Parathyroid adenoma (tissue), 2 donors: ENCODE results near the gene GOLGA3.
"Not testable (repeated sequence)": the region's sequence is repeated elsewhere in the genome, so short reads cannot be mapped to it uniquely, and the experiment has no call there.

ENCODE experiments used
- H2AFZ ChIP-seq: fragments of 300-600 bp; sonication (generic); one replicate; pipeline ENCODE4 v1.7.0; 2017; ENCODE audit warnings: antibody characterized with exemption, mild to moderate bottlenecking
- H3K27ac ChIP-seq: fragments of 300-600 bp; sonication (generic); one replicate; pipeline ENCODE4 v1.7.0; 2017
- H3K27me3 ChIP-seq: fragments of 300-600 bp; sonication (generic); one replicate; pipeline ENCODE4 v1.7.0; 2017; ENCODE audit warnings: low read length; ENCODE audit not compliant: control insufficient read depth, insufficient read depth
- H3K36me3 ChIP-seq: fragments of 300-600 bp; sonication (generic); one replicate; pipeline ENCODE4 v1.7.0; 2017; ENCODE audit warnings: low read length; ENCODE audit not compliant: control insufficient read depth, insufficient read depth
- H3K4me1 ChIP-seq: fragments of 300-600 bp; sonication (generic); one replicate; pipeline ENCODE4 v1.7.0; 2017; ENCODE audit warnings: control low read depth
- H3K4me2 ChIP-seq: fragments of 300-600 bp; sonication (generic); one replicate; pipeline ENCODE4 v1.7.0; 2017; ENCODE audit warnings: low read length
- H3K4me3 ChIP-seq: fragments of 300-600 bp; sonication (generic); one replicate; pipeline ENCODE4 v1.7.0; 2017; ENCODE audit warnings: low read depth, low read length
- H3K79me2 ChIP-seq: fragments of 300-600 bp; sonication (generic); one replicate; pipeline ENCODE4 v1.7.0; 2017; ENCODE audit warnings: control low read depth
- H3K9ac ChIP-seq: fragments of 300-600 bp; sonication (generic); one replicate; pipeline ENCODE4 v1.7.0; 2017; ENCODE audit warnings: mild to moderate bottlenecking
- H3K9me3 ChIP-seq: fragments of 300-600 bp; sonication (generic); one replicate; pipeline ENCODE4 v1.7.0; 2017; ENCODE audit warnings: low read length; ENCODE audit not compliant: control insufficient read depth
- TF ChIP-seq, protein P1 (sequence below): fragments of 300-600 bp; sonication (generic); IDR thresholded peaks from one replicate; pipeline ENCODE4 v1.7.0; 2017; ENCODE audit warnings: antibody characterized with exemption, mild to moderate bottlenecking
- donor health status: primary hyperparathyroidism.

GOLGA3 gene

DNA sequence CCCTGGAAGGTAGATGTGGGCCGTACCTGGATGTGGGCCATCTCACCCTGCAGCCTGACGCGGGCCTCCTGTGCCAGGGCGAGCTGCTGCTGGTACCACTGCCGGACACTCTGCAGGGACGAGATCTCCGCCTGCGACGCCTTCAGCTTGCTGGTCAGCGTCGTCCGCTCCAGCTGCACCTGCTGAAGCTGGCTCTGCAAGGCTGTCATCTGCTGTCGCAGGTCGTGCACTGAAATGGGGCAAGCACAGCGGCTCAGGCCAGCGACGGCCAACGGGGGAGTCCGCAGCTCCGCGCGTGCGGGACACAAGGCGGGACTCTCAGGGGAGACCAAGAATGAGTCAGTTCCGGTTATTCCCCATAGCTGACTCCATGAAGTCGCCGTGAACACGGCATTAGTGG lies 26.9 kb downstream of the GOLGA3 start:
- Histone ChIP-seq H3K9ac (no peak overlapping the region), H3K9me3 (no peaks in the 10 kb centered on the region), H3K4me1 (no peaks in the 10 kb centered on the region), H3K4me3 (no peak overlapping the region), H3K27me3 (no peaks in the 10 kb centered on the region), H3K79me2 (peaks cover 18% of the 10 kb centered on the region), H3K36me3 (no peaks in the 10 kb centered on the region), H3K27ac (no peak overlapping the region), H3K4me2 (no peak overlapping the region), H2AFZ (no peak overlapping the region)
- TF ChIP-seq, protein P1, sequence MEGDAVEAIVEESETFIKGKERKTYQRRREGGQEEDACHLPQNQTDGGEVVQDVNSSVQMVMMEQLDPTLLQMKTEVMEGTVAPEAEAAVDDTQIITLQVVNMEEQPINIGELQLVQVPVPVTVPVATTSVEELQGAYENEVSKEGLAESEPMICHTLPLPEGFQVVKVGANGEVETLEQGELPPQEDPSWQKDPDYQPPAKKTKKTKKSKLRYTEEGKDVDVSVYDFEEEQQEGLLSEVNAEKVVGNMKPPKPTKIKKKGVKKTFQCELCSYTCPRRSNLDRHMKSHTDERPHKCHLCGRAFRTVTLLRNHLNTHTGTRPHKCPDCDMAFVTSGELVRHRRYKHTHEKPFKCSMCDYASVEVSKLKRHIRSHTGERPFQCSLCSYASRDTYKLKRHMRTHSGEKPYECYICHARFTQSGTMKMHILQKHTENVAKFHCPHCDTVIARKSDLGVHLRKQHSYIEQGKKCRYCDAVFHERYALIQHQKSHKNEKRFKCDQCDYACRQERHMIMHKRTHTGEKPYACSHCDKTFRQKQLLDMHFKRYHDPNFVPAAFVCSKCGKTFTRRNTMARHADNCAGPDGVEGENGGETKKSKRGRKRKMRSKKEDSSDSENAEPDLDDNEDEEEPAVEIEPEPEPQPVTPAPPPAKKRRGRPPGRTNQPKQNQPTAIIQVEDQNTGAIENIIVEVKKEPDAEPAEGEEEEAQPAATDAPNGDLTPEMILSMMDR = no peak

DNA sequence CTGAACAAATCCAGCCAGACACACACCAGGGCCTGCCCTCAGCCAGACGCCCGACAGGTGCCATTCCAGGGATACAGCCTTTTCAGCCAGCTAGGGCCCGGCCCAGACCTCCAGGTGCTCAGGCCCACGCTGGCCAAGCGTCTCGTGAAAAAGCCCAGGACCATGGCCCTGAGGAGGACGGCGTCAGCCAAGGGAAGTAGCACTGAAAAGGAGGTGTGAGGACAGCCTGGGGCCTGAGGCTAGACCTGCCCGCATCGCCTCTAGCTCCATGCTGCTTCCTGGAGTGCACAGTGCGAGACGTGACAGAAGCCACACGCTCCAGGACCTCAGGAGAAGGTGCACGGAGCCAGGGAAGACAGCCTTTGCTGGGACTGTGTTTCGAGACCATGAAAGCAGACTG lies 29.8 kb downstream of the GOLGA3 start:
- no peaks in the 10 kb centered on the region for H3K4me1 ChIP-seq
- no peak overlapping the region for H3K4me3 ChIP-seq
- TF ChIP-seq, protein P1 = no peak
- H3K36me3 ChIP-seq = no peaks in the 10 kb centered on the region
- H2AFZ ChIP-seq = no peak overlapping the region
- no peaks in the 10 kb centered on the region for H3K27me3 ChIP-seq
- H3K27ac ChIP-seq = no peak overlapping the region
- no peak overlapping the region for H3K9ac ChIP-seq
- H3K79me2 ChIP-seq = peaks cover 4% of the 10 kb centered on the region
- H3K4me2 ChIP-seq = no peak overlapping the region
- no peaks in the 10 kb centered on the region for H3K9me3 ChIP-seq

DNA sequence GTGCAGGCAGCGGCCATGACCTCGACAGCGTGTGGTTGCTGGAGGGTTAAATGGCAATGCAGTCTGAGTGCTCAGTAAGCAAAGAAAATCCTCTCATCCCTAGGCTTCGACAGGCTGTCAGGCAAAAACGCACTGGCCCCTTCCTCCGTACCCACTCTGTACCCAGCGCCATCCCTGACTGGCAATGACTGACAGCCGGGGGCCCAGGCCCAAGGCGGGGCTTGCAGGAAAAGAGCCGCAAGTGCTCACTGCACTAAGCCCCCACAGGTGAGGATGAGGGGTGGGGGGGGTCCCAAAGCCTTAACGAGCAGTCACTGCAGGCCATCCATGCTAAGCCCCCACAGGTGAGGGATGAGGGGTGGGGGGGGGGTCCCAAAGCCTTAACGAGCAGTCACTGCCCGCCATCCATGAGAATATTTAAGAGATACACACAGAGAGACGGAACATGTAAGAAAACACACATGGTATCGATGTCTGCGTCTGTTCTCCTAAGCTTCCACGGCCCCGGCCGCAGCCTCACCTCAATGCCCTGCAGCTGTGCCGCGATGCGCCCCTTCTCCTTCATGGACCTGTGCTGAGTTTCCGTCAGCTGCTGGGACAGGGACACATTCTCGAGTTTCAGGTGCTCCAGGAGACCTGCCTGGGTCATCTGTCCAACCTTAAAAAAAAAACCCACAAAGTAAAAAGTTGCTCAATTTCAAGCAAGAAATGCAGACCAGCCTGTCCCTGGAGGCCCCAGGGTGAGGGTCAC lies 30.7 kb downstream of the GOLGA3 start:
- H3K9me3 ChIP-seq = no peaks in the 10 kb centered on the region
- H3K27ac ChIP-seq = no peak overlapping the region
- H3K9ac ChIP-seq = no peak overlapping the region
- TF ChIP-seq, protein P1 = no peak
- no peaks in the 10 kb centered on the region for H3K27me3 ChIP-seq
- no peaks in the 10 kb centered on the region for H3K4me1 ChIP-seq
- H3K4me3 ChIP-seq = no peak overlapping the region
- H3K79me2 ChIP-seq = peaks cover 7% of the 10 kb centered on the region
- H2AFZ ChIP-seq = no peak overlapping the region
- no peaks in the 10 kb centered on the region for H3K36me3 ChIP-seq
- no peak overlapping the region for H3K4me2 ChIP-seq

DNA sequence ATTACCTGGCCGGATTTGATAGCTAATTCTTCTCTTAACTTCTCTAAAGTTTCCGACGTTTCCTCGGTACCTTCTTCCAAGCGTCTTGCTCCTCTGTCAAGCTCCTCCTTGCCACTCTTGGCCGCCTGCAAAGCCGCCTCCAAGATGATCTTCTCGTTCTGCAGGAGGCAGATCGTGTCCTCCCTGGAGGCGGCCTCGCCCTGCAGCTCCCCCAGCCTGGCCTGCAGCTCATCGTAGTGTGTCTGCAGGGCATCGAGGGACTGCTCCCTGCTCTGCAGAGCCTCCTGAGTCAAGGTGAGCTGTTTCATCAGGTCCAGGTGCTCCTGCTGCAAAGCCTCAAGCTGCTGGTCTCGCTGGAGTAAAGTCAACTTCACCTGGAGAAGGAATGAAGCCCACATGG lies 32.8 kb downstream of the GOLGA3 start:
- H3K9me3 ChIP-seq = no peaks in the 10 kb centered on the region
- peaks cover 9% of the 10 kb centered on the region for H3K79me2 ChIP-seq
- H3K27me3 ChIP-seq = no peaks in the 10 kb centered on the region
- H3K9ac ChIP-seq = no peak overlapping the region
- H3K4me2 ChIP-seq = no peak overlapping the region
- H3K36me3 ChIP-seq = no peaks in the 10 kb centered on the region
- no peak overlapping the region for H3K4me3 ChIP-seq
- no peak overlapping the region for H2AFZ ChIP-seq
- H3K4me1 ChIP-seq = no peaks in the 10 kb centered on the region
- no peak overlapping the region for H3K27ac ChIP-seq
- TF ChIP-seq, protein P1 = no peak

DNA sequence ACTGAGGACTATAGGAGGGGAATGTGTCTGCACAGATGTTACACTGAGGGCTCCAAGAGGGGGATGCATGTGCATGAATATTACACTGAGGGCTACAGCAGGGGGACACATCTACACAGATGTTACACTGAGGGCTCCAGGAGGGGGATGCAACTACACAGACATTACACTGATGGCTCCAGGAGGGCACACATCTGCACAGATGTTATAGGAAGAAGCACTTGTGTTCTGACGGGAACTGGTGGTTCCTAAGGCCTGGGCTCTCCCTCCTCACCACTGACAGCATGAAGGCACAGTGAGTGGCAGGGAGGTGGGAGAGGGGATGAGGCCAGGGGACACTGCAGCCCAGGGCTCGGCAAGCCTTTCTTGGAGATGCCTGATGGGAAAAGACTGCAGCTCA lies 36.7 kb downstream of the GOLGA3 start:
- H3K79me2 ChIP-seq = peaks cover 12% of the 10 kb centered on the region
- H3K4me3 ChIP-seq, H3K36me3 ChIP-seq, H3K4me1 ChIP-seq, H2AFZ ChIP-seq, H3K27ac ChIP-seq, H3K9me3 ChIP-seq, H3K4me2 ChIP-seq, H3K9ac ChIP-seq, H3K27me3 ChIP-seq: not testable (repeated sequence)
